Activated effector memory CD4-positive, alpha-beta T cell treated with Interleukin-2 at 50 U/mL for 16 hours (primary cell): Measurements from ENCODE around the gene NMT1.

Experiments used
- DNase-seq: peaks from one replicate; pipeline ENCODE4 v3.0.0-alpha.2; 2020

The NMT1 gene

DNA sequence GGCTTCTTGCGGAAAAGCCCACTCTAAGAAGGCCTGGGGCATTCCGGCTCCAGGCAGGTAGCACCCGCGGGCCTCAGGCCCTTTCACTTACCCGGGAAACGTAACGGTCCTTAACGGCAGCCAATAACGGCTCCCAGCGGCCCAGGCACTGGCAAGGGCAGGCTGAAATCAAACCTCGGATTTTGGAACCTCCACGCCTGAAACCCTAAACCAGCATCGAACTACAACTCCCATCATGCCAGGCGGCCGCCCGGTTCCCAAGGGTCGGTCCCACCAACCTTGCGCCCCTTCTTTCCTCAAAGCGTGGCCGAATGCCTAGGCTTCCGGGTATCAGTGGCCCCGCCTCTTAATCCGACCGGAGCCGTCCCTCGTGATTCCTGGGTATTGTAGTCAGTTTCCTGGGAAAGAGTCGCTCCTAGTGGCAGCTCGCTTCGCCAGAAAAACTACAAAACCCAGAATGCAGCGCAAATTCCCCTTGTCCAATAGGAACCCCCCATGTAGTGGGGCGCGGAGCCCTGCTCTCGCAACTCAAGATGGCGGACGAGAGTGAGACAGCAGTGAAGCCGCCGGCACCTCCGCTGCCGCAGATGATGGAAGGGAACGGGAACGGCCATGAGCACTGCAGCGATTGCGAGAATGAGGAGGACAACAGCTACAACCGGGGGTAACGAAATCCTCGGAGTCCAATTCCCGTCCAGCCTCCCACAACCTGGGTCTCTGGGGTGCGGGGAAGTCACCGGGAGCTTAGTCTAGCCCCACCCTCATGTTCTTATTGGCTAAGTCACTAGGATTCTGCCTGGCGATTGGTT is at the start of gene NMT1:
TSS of gene NMT1 (plus strand) at position 521 of the 809 bp plus-strand sequence. CDS start at position 534, 13 bp downstream.
- DNase-seq: peak; percentile 94

DNA sequence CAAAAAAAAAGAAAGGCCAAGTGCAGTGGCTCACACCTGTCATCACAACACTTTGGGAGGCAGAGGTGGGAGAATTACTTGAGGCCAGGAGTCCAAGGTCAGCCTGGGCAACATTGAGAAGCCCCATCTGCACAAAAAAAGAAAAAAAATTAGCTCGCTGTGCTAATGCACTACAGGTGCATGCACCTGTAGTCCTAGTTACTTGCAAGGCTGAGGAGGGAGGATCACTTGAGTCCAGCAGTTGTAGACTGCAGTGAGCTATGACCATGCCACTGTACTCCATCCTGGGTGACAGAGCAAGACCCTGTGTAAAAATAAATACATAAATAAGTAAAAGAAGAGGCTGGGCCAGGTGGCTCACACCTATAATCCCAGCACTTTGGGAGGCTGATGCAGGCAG is 49.4 kb upstream of the NMT1 start:
- no peak for DNase-seq

DNA sequence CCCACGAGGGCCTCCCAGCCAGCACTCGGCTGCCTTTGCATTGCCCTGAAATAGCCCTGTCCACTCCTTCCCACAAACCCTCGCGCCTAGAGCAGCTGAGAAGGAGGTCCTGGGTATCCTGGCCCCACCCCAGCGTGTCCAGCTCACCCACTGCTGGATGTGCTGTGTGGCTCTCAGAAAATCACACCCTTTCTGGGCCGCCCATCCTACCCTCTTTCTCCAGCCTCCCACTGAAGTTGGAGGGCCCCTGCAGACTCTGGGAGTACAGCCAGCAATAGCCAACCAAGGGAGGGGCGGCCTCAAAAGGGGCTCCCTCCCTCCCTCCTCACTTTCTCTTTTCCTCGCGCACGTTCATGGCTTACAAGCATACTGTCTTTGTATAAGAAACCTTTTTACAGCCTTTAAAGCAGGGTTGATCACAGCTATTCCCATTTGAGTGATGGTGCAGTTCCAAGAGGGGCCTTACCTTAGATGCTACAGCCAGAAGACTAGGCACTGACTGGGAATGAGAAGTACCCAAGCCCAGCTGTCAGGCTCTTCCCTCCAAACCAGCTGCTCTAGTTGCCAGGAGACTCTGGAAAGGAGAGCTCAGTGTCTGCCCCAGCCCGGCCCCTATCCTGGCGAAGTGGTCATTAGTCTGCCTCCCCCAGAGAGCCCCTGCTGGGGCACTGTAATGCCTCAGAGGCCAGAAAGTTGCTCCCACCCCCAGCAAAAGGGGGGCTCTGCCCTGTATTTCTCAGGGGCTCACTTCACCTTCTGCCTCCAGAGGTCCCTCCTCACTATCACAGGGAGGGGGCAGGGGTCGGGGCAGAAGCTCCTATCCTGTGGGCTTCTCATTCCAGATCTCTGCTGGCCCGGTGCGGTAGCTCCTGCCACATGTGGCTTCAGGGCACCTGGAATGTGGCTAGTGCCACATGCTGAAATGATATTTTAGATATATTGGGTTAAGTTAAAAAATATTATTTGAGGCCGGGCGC is 47.8 kb upstream of the NMT1 start:
- DNase-seq: no peak

DNA sequence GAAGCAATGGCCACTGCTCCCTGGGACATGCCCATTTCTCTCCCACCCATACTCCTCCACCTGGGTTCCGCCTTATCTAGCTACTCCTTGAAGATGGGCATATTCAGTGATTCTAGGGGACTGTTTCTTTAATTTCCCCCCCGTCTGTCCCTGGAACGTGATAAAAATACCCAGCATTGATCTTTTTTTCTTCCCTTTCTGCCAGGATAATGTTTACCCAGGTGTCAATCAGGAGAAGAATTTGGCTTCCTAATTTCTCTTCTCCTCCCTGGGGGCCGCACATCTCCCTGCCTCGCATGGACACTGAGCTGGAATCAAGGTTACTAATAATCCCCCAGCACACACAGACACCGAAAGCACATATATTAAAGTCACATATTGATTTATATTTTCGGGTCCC is 44.9 kb upstream of the NMT1 start:
- DNase-seq: no peak

DNA sequence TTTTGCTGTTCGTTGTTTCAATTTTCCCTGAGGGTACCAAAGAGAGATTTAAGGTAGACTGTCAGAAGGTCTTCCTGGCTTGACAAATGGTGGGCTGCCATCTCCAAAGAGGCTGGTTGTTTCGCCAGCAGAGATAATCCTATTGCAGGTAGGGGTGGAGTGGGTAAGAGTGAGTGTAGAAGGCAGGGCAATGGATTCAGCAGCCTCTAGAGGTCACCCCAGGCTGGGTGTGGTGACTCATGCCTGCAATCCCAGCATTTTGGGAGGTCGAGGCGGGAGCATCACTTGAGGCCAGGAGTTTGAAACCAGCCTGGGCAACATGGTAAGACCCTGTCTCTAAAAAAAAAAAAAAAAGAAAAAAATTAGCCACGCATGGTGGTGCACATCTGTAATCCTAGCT is 44.3 kb upstream of the NMT1 start:
- no peak for DNase-seq

DNA sequence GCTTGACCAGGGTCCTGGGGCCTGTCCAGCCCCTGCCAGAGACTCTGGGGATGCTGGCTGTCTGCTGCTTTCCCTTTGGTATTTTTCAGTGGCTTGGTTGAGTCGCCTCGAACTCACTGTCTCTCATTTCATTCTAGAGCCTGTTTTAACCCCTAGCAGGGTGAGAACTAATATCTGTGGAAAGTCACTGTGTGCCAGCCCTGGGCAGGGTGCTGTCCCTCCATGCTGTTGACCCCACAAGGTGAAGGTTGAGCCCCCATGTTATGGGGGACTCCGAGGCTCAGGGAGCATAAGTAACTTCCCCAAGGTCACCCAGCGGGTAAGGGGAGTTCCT is 42.6 kb upstream of the NMT1 start:
- DNase-seq: no peak

DNA sequence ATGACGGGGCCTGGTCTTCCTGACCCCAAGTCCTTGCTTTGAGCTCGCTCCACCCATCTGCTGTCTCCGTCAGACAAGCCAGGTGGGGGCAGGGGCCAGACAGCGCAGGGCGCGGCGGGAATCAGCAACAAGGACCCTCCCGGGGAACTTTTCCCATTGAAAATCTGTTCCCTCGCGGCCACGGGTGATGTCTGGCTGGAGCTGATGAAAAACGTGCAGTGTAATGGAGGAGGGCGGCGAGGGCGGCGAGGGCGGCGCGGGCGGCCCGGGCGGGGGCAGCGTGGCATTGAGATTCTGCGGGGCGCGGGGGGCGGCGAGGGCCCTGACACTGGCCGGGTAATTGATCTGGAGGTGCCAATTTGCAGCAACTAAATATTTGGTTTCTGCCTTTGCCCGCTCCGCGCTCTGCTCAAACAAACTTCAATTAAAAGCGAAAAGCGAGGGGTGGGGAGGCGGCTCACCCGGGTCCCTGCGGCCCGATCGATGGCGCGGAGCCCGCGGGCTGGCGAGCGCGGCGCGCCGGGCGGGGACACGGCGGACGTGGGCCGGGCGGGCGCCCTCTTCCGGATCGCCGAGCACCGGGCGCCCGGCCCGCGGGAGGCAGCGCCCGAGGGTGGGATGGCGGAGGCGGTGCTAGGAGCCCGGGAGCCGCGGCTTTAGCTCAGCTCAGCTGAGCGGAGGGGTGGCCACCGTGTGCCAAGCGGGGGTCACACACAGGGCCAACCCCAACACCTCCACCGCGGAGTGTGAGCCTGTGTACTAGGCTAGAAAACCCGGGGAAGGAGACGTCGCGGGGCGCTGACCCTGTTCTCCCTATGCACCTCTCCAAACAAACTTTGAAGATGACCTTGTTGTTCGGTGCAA is 42.0 kb upstream of the NMT1 start:
- DNase-seq: peak; percentile 8

DNA sequence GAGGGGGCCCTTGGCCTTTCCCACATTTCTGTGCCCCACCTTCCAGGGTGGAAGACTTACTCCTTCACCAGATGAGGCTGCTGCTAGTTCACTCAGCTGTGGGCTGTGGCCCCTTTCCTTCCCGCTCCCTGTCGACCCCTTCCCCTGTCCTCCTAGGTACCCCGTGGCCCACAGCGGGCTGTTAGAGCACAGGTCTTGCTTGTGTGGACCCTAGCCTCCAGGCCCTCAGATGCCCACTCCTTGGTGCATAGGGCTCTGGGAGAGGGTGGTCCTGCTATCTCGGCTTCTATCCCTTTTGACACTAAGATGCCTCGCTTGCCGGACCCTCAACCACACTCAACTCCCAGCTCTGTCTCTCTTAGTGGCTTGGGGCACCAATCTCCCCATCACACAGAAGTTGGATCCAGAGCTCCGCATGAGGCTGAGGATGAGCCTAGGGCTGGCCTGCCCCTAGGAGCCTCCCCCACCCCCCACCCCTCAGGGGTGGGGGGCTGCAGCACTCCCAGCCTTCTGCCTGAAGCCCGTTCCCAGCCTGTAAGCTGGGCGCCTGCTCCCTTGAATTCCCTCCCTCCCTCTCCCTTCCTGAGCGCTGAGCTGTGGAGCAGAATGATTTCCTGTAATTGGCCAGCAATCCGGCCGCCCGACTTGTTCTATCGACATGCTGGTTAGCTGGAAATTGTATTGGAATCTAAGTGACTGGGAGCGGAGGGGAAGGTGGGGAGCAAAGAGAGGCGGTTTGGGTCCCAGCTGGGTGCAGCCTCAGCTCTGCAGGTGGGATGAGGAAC is 40.6 kb upstream of the NMT1 start:
- no peak for DNase-seq

DNA sequence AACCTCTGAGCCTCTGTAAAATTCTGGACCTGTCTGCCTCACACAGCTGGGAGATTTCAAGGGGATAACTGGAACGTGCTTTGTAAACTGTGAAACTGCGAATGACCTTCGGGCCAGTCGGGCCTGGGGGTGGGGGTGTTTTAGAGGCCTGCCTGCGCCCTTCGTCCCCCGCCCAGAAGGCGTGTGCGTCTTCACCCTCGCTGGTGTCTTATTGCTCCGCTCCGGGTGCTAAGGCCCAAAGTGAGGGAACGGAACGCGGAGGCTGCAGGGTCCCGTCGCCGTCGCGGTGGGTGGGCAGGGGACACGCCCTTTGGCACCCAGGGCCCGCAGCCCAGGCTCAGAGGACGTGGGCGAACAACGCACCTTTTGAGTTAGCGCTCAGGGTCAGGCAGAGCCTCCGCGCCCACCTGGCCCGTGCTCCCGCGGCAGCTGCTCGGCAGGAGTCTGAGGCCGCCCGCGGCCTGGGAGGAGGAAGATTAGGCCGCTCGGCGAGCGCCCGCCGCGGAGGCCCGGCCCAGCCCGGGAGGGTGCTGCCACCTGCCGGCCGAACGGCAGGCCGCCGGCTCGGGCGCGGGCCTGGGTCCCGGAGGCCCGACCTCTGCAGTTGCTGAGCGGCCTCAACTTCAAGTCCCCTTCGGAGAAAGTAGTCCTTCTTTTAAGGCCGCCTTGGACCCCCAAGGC is 39.4 kb upstream of the NMT1 start:
- DNase-seq: peak; percentile 52

DNA sequence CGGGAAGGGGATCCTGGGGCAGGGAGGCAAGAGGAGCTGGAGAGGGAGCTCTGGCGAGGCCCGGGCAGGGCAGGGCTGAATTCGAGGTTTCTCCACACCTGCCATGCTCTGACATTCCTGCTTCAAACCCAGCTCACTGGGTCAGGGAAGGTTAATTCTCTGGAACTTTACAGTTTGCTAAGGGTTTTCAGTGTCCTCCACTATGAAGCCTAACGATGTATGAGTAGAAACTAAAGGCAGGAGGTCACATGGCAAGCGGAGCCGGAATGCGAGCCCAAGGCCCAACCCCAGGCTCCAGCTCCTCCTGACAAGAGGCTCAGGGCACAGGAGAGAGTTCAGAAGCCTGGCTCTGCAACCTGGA is 38.8 kb upstream of the NMT1 start:
- no peak for DNase-seq

DNA sequence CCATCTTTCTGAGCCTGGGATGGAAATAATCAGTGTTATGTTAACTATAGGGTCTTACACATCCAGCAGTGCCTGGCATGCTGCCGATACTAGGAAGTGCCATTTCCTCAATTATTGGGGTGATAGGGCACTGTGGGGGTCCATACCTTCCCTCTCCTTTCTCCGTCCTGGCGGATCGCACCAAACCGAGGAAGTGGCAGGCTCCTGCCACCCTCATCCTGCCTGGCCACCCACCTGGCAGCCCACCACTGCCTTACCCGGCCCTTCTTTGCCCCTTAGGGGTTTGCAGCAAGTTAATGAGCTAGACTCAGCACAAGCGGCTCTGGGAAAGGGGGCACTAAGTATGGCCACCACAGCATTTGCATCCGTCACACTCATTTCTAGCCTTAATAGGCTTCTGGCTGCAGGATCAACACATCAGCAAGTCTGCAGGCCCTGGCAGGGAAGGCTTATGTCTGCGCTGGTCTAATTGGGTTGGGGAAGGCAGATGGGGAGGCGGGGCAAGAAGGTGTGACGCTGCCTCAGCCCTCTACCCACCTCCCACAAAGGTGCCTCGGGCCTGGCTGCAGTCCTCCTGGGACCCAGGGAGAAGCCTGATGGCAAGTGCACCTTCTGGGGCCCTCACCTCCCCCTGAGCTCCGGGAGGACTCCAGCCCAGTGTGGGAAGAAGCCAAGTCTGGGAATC is 38.3 kb upstream of the NMT1 start:
- DNase-seq: no peak

DNA sequence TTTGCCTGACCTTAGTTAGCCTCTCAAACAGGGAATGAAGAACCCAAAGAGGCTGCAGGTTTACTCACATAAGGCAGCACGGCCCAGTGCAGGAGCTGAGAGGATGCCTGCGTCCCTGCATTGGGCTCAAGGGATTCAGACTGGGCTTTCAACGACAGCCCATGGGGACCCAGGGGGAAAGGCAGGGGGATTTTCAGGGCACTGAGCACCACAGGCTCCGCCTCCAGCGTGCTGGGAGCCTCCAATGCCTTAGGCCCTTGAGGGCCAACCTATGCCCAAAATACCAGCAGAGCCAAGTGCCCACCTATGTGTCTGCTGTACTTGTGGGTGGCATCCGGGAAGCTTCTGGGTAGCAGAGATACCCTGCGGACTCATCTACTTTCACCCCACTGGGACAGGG is 32.0 kb upstream of the NMT1 start:
- no peak for DNase-seq

DNA sequence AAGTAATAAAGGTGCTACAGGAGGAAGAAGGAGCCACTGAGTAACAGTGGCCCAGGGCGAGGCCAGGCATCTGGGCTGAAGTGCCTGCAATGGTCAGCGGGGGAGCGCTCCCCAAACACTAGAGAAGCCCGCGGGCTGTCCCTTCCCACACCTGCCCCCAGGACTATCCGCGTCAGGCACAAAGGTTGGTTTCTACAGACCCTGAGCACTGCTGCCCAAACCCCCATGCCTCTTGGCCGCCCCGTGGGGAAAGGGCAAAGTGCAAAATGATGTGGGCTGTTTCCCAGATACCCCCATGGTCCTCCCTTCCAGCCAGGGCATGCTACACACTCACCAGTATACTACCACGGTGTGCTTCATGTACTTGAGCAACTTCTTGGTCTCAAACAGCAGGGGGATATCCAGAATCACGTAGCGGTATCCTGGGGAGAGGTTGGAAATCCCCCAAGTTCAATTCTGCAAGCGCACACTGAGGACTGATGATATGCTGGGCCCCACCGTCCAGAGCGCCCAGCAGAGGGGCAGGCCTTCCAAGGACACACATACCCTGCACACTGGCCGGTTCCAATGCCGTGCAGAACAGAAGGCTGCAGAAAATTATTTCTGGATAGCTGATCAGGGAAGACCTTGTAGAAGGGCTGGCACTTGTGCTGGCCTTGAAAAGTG is 31.2 kb upstream of the NMT1 start:
- no peak for DNase-seq

DNA sequence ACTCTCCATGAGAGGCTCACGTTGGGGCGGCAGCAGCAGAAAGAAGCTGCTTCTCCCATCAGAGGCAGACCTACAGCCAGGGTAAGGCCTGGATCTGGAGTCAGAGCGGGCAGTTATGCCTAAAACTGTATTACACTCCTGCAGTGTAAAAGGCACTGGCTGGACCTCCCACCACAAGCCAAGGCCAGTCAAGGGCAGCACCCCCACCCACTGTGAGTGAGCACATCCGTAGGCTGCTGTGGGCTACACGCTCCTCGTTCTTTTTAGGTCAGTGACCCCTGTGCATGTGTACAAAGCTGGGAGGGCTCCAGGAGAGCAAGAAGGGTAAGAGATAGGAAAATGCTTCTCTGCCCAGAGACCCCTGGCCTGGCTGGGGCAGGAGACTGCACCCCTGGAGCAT is 30.4 kb upstream of the NMT1 start:
- DNase-seq: no peak

DNA sequence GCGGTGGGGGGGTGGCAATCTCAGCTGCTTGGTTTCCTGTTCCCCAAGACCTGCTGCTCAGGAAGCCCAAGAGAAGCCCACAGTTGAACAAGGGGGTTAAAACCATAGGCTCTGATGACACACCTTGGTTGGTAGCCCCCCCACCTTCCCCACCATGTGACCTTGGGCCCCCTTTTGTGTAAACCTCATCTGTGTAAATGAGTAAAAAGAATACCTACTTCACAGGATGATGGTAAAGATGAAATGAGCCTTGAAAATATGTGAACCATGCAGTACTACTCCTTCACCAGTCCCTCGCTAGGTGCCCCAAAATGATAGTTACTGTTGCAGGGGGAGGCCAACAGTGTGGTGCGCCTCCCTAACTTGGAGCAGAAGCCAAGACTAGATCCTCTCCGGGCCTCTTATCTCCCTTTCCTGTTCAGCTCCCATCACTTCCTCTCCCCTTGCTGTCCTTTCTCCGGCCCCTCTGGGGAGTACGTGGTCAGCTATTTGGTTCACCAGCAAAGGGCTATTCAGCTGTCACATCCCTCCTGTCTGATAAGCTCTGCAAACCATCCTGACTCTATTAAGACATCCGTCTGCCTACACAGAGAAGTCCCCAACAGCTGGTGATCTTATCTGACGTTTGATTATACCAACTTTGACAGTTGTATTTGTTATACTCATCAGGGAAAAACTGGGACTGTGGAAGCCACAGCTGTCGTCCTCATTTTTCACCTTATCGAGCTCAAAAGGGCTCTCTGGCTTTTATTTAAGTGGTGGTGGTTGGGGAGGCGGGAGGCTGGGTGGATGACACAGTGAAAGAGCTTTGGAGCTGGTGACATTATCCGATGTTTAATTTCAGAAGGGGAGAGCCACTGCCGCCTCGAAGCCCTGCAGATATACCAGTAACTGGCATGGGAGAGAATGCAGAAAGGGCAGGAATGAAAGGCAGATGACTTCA is 29.6 kb upstream of the NMT1 start:
- no peak for DNase-seq

DNA sequence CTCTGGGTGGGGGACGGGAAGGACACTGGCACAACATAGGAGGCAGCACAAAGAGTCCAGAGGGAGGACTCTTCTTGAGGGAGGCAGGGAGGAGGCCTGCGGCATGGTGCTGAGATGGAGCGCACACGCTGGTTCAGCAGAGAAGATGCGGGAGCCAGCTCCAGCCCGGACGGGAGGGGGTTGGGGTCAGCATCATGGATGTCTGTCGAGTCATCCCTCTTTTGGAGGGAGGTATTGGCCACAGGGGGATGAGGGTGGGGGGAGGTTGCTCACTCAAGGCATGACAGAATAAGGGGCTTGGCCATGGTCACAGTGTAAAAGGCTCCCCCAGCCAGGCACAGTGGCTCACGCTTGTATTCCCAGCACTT is 29.0 kb upstream of the NMT1 start:
- no peak for DNase-seq

DNA sequence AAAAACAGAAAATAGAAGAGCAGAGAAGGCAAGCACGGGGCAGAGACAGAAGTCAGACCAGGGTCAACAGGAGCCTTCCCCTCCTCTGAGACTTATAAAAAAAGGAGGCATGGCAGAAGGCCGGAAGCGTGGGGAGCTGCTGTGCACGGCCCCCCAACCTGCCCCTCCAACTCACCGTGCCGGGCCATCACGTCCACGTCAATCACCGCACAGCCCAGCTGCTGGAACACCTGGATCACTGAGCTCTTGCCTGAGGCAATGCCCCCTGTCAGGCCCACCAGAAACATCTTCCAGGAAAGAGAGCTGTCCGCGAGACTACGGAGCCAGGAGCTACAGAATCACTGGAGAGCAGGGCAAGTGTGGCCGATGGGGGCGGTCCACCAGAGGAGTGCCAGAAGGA is 26.5 kb upstream of the NMT1 start:
- DNase-seq: no peak

DNA sequence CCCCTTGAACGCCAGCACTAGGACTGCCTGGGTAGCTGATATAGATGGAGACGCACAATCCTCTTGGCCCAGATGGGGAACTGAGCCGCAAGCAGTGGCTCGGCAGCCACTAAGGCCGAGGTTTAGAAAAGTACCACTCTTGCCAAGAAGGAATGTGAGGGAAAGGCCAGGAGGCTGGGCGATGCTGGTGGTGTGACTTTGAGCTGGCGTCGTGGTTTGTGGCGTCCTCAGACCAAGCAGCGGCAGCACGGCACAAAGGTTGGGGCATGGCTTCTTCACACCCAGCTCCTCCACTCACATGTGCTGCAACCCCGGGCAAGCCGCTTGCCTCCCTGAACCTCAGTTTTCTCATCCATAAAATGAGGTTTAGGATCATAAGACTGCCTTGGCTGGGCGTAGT is 25.3 kb upstream of the NMT1 start:
- DNase-seq: no peak

DNA sequence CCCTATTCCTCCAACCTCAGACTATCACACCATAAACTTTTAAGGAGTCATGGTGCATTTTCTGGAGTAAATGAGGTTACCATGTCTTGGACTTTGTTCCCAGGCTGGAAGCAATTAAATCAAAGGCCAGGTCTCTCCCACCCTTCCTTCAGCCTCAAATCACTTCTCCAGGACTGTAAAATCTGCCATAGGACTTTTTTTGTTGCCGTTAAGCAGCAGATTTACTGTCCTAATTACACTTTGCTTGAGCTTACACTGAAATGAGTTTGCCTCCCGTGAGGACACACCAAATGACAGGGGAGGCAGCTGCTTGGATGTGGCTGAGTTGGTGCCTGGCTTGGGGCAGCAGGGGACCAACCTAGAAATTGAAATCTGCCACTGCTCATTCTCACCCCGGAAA is 24.4 kb upstream of the NMT1 start:
- no peak for DNase-seq
